Peyer's patch (tissue), 4 donors: ENCODE results near the gene TRMT1L. TPM values are rescaled to one million over a fixed set of nuclear protein-coding genes. Genes with fewer than 3 reads are reported as not detected.

Experiments
- DNase-seq, 3 donors: peaks; one replicate each; pipeline ENCODE4 v3.0.0-alpha.2; 2017 to 2019
- H3K27ac ChIP-seq, 4 donors: fragments of 200-600 bp; sonication (generic); one replicate each; pipeline ENCODE4 v1.5.1; 2016 to 2019
- H3K27me3 ChIP-seq, 2 donors: fragments of 200-600 bp; sonication (generic); one replicate each; pipeline ENCODE4 v1.5.1; 2019
- H3K36me3 ChIP-seq, 3 donors: fragments of 200-600 bp; sonication (generic); one replicate each; pipeline ENCODE4 v1.5.1; 2016 to 2019
- H3K4me1 ChIP-seq, 4 donors: fragments of 200-600 bp; sonication (generic); one replicate each; pipeline ENCODE4 v1.5.1; 2016 to 2019
- H3K4me3 ChIP-seq, 4 donors: fragments of 200-600 bp; sonication (generic); 1 replicate in 3 of 4; 2 replicates in 1 of 4; pipeline ENCODE4 v1.5.1; 2016 to 2019; ENCODE audit warnings: mild to moderate bottlenecking in 1 of 4
- H3K9me3 ChIP-seq, 4 donors: fragments of 200-600 bp; sonication (generic); one replicate each; pipeline ENCODE4 v1.5.1; 2016 to 2019; ENCODE audit warnings: mild to moderate bottlenecking in 1 of 4
- CTCF ChIP-seq, 6 experiments: fragments of 450-650 bp in 4 of 6; fragments of 200-600 bp in 2 of 6; sonication (generic) in 1 of 6; IDR thresholded peaks; one replicate each; pipeline ENCODE4 v1.5.1; 2017 to 2019; ENCODE audit warnings: antibody characterized with exemption in 6 of 6, mild to moderate bottlenecking in 3 of 6, moderate library complexity in 1 of 6
- POLR2A ChIP-seq, 2 donors: fragments of 450-650 bp; IDR thresholded peaks; one replicate each; pipeline ENCODE4 v1.5.1; 2017; ENCODE audit warnings: antibody characterized with exemption in 2 of 2, mild to moderate bottlenecking in 2 of 2, moderate library complexity in 2 of 2
- total RNA-seq, 4 donors: library from RNA; depleted of rRNA; stranded (reverse); fragments of >200 nt; gene quantifications; one replicate each; pipeline ENCODE4 v1.1.0, GENCODE V29; 2016

The TRMT1L gene
- total RNA-seq, 4 donors from 2014 or later = 8.4 to 14.9 (median 13.7) TPM

- Histone ChIP-seq H3K27me3 (no peaks in the 10 kb centered on the region), H3K4me3 (no peak overlapping the region), H3K27ac (no peak overlapping the region), H3K36me3 (no peaks in the 10 kb centered on the region), H3K9me3 (peaks cover 0 to 8% (median 4%) of the 10 kb centered on the region in 4 donors), H3K4me1 (no peaks in the 10 kb centered on the region)
- no peak for DNase-seq
- TF ChIP-seq CTCF (IDR thresholded peaks at IDR 0.05) (no peak), POLR2A (IDR thresholded peaks at IDR 0.05) (no peak)
These were observed 46.6 kb downstream of the TRMT1L start for GRCh38 chr1:185110145-185110544.

GRCh38 chr1:185108321-185108720 lies 48.4 kb downstream of the TRMT1L start:
- no peak for TF ChIP-seq POLR2A (IDR thresholded peaks at IDR 0.05)
- TF ChIP-seq CTCF (IDR thresholded peaks at IDR 0.05) = no peak
- no peak for DNase-seq
- Histone ChIP-seq H3K9me3 (peaks cover 0 to 8% (median 4%) of the 10 kb centered on the region in 4 donors), H3K4me1 (no peaks in the 10 kb centered on the region), H3K36me3 (no peaks in the 10 kb centered on the region), H3K4me3 (no peak overlapping the region), H3K27ac (no peak overlapping the region), H3K27me3 (no peaks in the 10 kb centered on the region)

- Histone ChIP-seq H3K4me3 (no peak overlapping the region), H3K27ac (no peak overlapping the region), H3K36me3 (no peaks in the 10 kb centered on the region), H3K27me3 (no peaks in the 10 kb centered on the region), H3K4me1 (no peaks in the 10 kb centered on the region), H3K9me3 (peaks cover 0 to 8% (median 4%) of the 10 kb centered on the region in 4 donors)
- no peak for DNase-seq
- no peak for TF ChIP-seq POLR2A (IDR thresholded peaks at IDR 0.05)
- no peak for TF ChIP-seq CTCF (IDR thresholded peaks at IDR 0.05)
These were observed 51.6 kb downstream of the TRMT1L start for GRCh38 chr1:185105121-185105520.

GRCh38 chr1:185104083-185104482 lies 52.7 kb downstream of the TRMT1L start:
- no peak for TF ChIP-seq CTCF (IDR thresholded peaks at IDR 0.05)
- TF ChIP-seq POLR2A (IDR thresholded peaks at IDR 0.05) = no peak
- Histone ChIP-seq H3K36me3 (peaks cover 0 to 5% (median 0%) of the 10 kb centered on the region in 3 donors), H3K27ac (no peak overlapping the region), H3K4me3 (no peak overlapping the region), H3K9me3 (peaks cover 0 to 8% (median 4%) of the 10 kb centered on the region in 4 donors), H3K27me3 (no peaks in the 10 kb centered on the region), H3K4me1 (no peaks in the 10 kb centered on the region)
- DNase-seq = no peak

- H3K36me3 ChIP-seq = peaks cover 0 to 35% (median 0%) of the 10 kb centered on the region in 3 donors
- H3K4me3 ChIP-seq = no peak overlapping the region
- H3K9me3 ChIP-seq = no peaks in the 10 kb centered on the region
- no peak for DNase-seq
- no peak for TF ChIP-seq CTCF (IDR thresholded peaks at IDR 0.05)
- no peak for TF ChIP-seq POLR2A (IDR thresholded peaks at IDR 0.05)
- no peak overlapping the region for H3K27ac ChIP-seq
- H3K27me3 ChIP-seq = no peaks in the 10 kb centered on the region
- H3K4me1 ChIP-seq = no peaks in the 10 kb centered on the region
These were observed 60.2 kb downstream of the TRMT1L start for GRCh38 chr1:185096531-185096930.

GRCh38 chr1:185094761-185095160 lies 62.0 kb downstream of the TRMT1L start:
- Histone ChIP-seq H3K27ac (no peak overlapping the region), H3K4me1 (no peaks in the 10 kb centered on the region), H3K27me3 (no peaks in the 10 kb centered on the region), H3K9me3 (no peaks in the 10 kb centered on the region), H3K4me3 (no peak overlapping the region), H3K36me3 (peaks cover 0 to 32% (median 0%) of the 10 kb centered on the region in 3 donors)
- no peak for TF ChIP-seq CTCF (IDR thresholded peaks at IDR 0.05)
- TF ChIP-seq POLR2A (IDR thresholded peaks at IDR 0.05) = no peak
- DNase-seq = no peak
